ENCODE results near the gene GLIPR1.
"Not testable (repeated sequence)": the region's sequence is repeated elsewhere in the genome, so short reads cannot be mapped to it uniquely, and the experiment has no call there.

The GLIPR1 gene

DNA sequence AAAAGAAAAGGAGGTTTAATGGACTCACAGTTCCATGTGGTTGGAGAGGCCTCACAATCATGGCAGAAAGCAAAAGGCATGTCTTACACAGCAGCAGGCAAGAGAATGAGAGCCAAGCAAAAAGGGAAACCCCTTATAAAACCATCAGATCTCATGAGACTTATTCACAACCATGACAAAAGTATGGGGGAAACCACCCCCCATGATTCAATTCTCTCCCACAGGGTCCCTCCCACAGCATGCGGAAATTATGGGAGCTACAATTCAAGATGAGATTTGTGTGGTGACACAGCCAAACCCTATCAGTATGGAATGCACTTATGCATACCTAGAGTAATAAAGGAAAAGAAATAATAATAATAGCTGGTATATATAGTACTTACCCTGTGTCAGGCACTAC is 4.5 kb upstream of the GLIPR1 start:
- no peak for DNase-seq

DNA sequence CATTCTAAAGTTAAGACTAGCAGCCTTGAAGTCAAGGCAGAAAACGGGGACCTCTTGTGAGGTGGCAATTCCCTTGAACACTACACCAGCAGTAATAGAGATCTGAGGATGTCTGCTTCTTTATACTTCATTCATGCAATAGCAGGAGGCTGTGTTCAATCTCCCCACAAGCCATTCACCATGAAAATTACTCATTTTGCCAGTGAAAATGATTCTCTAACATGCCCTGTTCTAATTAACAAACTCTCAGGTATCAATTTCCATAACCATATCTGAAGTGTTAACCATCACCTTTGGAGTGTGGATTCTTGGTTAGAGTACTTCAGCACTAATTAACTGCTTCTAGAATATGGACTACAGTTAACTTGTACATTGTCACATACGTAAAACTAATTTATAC is 3.4 kb upstream of the GLIPR1 start:
- DNase-seq: no peak

GRCh38 chr12:75478116-75478794 is 2.3 kb upstream of the GLIPR1 start:
- DNase-seq: peak; percentile 34

GRCh38 chr12:75479963-75480461 is 543 bp upstream of the GLIPR1 start:
- no peak for DNase-seq

DNA sequence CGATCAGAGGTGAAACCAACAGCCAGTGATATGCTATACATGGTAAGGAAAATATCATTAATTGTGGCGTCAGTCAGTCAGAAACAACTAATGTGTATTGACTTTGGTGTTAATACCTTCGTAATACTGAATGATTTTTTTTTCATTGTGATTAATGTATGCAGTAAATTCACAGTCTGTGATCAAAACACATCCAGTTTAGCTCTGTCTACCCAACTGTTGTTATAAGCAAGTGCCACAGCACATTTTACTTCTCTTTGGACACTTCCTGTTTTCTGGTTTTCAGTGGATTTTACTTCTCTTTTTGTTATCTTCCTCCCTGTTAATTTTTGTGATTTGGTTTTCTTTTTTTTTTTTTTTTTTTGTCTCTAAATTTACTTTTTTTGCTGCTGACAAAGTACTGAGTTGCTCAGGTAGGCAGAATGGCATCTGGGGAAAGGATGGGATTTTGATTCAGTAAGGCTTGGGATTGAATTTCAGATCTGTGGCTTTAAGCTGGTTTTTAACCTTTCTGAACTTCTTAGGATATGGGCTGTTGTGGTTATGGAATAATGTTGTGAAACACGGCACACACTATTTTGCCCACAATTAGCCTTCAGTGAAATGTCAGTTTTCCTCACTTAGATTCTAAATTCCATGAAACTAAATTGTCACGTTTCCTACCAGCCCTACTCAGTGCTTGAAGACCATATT is 604 bp downstream of the GLIPR1 start:
- DNase-seq: no peak

DNA sequence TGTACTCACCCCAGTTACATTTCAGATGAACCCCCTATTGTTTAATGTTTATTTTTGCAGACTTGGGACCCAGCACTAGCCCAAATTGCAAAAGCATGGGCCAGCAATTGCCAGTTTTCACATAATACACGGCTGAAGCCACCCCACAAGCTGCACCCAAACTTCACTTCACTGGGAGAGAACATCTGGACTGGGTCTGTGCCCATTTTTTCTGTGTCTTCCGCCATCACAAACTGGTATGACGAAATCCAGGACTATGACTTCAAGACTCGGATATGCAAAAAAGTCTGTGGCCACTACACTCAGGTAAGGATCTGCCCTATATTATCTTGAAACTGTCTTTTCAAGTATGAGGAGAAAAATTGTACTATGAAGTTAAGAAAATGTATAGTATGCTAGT is 1.2 kb downstream of the GLIPR1 start:
- no peak for DNase-seq

DNA sequence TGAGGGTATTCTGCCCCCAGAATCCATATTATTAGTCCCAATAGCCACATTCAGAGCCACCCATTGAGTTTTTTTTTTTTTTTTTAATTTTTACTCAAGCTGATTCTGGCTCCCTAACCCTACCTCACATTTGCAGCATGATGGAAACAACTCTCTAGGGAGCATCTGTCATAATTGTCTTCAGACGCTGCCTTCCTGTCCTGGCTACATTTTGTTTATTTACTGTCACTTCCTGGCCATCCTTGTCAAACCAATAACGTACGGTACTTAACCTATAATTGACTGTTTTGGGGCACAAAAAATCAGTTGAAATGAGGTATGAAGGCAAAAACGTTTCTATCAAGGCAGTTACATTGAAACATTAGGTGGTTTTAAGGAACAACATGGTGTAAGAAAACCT is 2.1 kb downstream of the GLIPR1 start:
- DNase-seq: no peak

- DNase-seq: no peak
These were observed 2.9 kb downstream of the GLIPR1 start for GRCh38 chr12:75483431-75483830.

- not testable (repeated sequence) for DNase-seq
These were observed 3.9 kb downstream of the GLIPR1 start for GRCh38 chr12:75484450-75484849.

DNA sequence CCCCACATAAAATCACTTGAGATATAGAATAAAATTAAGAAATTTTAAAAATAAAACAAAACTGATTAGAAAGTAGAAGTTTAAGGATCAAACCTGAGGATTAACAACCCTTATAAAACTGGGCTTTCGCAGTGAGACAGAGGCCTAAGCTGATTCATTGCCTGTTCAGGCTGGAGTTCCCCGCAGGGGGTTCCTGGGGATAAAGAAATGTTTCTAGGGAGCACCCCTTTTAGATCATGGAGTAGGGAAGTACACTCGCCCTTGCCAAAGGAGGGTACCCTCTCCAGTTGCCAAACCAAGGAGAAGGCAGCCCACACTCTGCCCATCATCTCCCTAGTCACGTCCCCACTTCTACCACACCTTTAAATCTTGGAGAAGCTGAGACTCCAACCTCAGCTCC is 6.8 kb downstream of the GLIPR1 start:
- no peak for DNase-seq

DNA sequence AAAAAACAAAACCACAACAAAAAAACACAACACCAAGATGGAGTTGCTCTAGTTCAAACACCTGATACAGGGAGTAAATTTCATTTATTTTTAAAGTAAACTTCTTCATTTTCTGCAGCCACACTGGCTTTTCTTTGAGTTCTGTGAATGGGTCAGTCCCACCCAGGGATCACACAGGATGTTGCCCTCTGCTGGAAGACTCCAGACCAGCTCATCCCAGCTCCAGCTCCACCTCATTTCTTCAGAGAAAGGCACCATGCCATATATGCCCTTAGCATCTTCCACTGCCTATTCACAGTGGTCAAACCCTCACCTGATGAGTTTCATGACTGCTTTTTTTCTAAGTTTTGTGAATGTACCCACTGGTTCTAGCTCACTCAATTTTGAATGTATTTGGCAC is 8.0 kb downstream of the GLIPR1 start:
- no peak for DNase-seq

DNA sequence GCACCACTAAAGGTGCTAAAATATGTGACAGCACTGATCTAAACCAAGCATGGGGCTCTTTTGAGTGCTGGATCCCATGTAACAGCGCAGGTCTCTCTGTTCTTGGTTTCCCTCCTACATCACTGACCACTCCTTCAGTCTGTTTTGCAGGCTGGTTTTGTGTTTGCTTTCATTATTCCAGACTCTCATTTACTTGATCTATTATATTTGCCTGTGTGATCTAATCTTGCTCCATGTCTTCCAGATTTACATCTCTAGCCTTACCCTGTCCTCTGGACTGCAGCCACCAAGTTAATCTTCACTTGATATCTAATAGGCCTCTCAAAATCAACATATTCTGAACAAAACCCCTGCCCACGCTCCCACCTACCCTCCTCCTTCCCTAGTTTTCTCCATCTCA is 8.6 kb downstream of the GLIPR1 start:
- no peak for DNase-seq

- no peak for DNase-seq
These were observed 9.2 kb downstream of the GLIPR1 start for GRCh38 chr12:75489613-75490210.

DNA sequence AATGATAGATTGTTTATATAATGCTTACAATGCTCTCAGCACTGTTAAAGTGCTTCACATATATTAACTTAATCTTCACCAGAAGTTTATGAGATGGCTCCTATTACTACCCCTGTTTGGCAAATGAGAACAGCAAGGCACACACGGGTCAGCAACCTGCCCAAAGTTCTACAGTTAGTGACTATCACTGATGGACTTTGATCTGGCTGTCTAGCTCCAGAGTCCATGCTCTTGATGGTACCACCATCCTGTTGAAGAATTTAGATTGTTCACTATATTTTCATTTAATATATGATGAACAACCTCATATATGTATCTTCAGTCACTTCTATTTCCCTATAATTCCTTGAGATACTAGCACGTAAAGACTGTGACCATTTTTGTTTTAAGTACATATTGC is 10.6 kb downstream of the GLIPR1 start:
- no peak for DNase-seq

DNA sequence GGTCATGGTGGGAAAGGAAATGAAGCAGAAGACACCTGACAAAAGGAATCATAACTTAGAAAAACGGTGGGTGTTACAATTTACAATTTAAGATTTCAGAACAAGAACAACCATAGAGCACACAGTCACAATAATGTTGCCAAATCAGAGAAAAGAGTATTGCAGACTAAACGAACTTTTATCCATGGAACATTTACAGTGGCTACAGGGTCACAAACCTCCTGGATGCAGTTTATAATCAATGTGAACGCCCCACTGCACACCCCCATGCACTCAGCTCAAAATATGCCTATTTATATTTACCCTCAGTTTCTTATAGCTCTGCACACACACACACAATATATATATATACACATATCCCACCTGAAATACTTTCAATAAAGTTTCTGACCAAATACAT is 22.9 kb downstream of the GLIPR1 start:
- no peak for DNase-seq

GRCh38 chr12:75503866-75504265 is 23.3 kb downstream of the GLIPR1 start:
- DNase-seq: no peak

- DNase-seq: no peak
These were observed 25.3 kb downstream of the GLIPR1 start for GRCh38 chr12:75505706-75506312.

GRCh38 chr12:75507086-75507485 is 26.5 kb downstream of the GLIPR1 start:
- DNase-seq: no peak

- no peak for DNase-seq
These were observed 27.6 kb downstream of the GLIPR1 start for GRCh38 chr12:75508159-75508558.

- no peak for DNase-seq
These were observed 29.1 kb downstream of the GLIPR1 start for GRCh38 chr12:75509621-75510020.

DNA sequence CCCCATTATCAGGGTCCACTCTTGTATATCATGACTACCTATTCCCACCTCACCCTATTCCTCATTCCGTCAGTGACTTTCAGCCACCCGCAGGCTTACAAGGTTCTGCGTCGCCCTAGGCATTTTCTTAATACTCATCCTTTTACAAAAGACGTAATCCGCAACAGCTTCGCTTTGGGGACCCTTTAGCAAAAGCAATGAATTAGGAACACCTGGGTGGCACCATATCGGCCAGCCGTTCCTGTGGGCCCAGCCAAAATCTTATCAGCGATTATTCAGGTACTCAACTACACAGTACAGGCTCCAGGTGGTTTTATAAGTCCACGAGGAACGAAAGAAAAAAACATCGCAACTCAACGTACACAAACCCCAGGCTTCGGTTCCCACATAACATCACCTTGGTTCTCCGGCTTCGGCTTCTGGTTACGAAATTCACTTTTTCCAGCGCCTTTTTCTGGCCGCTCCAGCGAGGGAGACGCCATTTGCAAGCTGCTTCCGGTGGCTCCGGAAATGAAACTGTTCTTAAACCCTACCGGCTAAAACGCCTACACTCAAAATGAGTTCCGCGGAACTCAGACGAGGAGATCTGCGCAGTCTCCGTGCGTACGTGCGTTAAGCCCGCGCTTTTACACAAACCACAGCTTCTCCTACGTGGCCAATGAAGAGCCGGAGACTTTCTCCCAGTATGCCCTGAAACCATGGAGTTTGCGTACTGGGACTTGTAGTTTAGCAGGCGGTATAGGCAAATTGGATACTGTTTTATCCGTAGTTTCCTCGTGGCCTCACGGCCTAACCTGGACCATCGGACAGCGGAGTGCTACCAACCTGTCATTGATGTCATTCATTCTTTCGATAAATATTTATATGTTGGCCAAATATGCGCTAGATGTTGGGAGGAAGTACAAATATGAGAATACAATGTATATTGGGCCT is 30.8 kb downstream of the GLIPR1 start, which contains the start of gene KRR1:
TSS of gene KRR1 (minus strand) at position 494 of the 933 bp plus-strand sequence. CDS start at position 482, 12 bp downstream.
- DNase-seq: peak; percentile 84

DNA sequence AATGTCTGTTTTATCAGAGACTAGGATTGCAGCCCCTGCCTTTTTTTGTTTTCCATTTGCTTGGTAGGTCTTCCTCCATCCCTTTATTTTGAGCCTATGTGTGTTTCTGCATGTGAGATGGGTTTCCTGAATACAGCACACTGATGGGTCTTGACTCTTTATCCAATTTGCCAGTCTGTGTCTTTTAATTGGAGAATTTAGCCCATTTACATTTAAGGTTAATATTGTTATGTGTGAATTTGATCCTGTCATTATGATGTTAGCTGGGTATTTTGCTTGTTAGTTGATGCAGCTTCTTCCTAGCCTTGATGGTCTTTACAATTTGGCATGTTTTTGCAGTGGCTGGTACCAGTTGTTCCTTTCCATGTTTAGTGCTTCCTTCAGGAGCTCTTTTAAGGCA is 40.7 kb downstream of the GLIPR1 start:
- not testable (repeated sequence) for DNase-seq

All from effector CD4-positive, alpha-beta T cell (primary cell).